Keratinocyte (primary cell): ENCODE measurements around the gene MGMT. TPM values are rescaled to one million over a fixed set of nuclear protein-coding genes. Genes with fewer than 3 reads are reported as not detected.

Experiments
- DNase-seq: peaks from one replicate; pipeline ENCODE4 v3.0.0-alpha.2; 2011; ENCODE audit warnings: low read depth, missing footprints, low spot score
- FAIRE-seq: peaks from 2 replicates; lab custom pipeline; 2011; peaks lifted over from hg19 to GRCh38; lab: Jason Lieb, UNC
- H2AFZ ChIP-seq: 2 replicates; pipeline ENCODE4 v1.6.0; 2012; ENCODE audit warnings: low read length, control low read depth, inconsistent platforms; ENCODE audit not compliant: control insufficient read depth
- H3K27ac ChIP-seq: 2 replicates; pipeline ENCODE4 v1.5.1; 2011; ENCODE audit warnings: low read length; ENCODE audit not compliant: control insufficient read depth, insufficient read depth
- H3K27me3 ChIP-seq: 3 replicates; pipeline ENCODE4 v1.6.0; 2011; ENCODE audit warnings: low read length; ENCODE audit not compliant: control insufficient read depth, insufficient read depth; ENCODE audit errors: extremely low read depth
- H3K36me3 ChIP-seq, 2 experiments: 2 replicates in 1 of 2; 3 replicates in 1 of 2; pipeline ENCODE4 v1.5.1; 2011; ENCODE audit warnings: low read length in 2 of 2, mild to moderate bottlenecking in 1 of 2; ENCODE audit not compliant: control insufficient read depth in 2 of 2, insufficient read depth in 2 of 2; ENCODE audit errors: extremely low read depth in 1 of 2
- H3K4me1 ChIP-seq: 3 replicates; pipeline ENCODE4 v1.5.1; 2011; ENCODE audit warnings: low read length; ENCODE audit not compliant: control insufficient read depth, insufficient read depth; ENCODE audit errors: extremely low read depth
- H3K4me2 ChIP-seq: 3 replicates; pipeline ENCODE4 v1.6.0; 2011; ENCODE audit warnings: low read depth, low read length; ENCODE audit not compliant: control insufficient read depth, insufficient read depth; ENCODE audit errors: extremely low read depth
- H3K4me3 ChIP-seq, 3 experiments: fragments of 200-600 bp in 1 of 3; sonication (generic) in 1 of 3; 2 replicates in 2 of 3; 3 replicates in 1 of 3; pipeline ENCODE4 v1.5.1; 2011 to 2016; ENCODE audit warnings: low read length in 3 of 3, mild to moderate bottlenecking in 3 of 3, control low read depth in 2 of 3, inconsistent platforms in 1 of 3, low read depth in 1 of 3, mixed read lengths in 1 of 3, mixed run types in 1 of 3, moderate library complexity in 1 of 3; ENCODE audit not compliant: control insufficient read depth in 2 of 3, insufficient read depth in 2 of 3; ENCODE audit errors: extremely low read depth in 1 of 3
- H3K79me2 ChIP-seq: 2 replicates; pipeline ENCODE4 v1.6.0; 2012; ENCODE audit warnings: low read length; ENCODE audit not compliant: control insufficient read depth, insufficient read depth
- H3K9ac ChIP-seq: 3 replicates; pipeline ENCODE4 v1.6.0; 2011; ENCODE audit warnings: low read length; ENCODE audit not compliant: control insufficient read depth, insufficient read depth; ENCODE audit errors: extremely low read depth
- H3K9me1 ChIP-seq: 3 replicates; pipeline ENCODE4 v1.6.0; 2011; ENCODE audit warnings: low read length; ENCODE audit not compliant: control insufficient read depth, insufficient read depth; ENCODE audit errors: extremely low read depth
- H3K9me3 ChIP-seq: 2 replicates; pipeline ENCODE4 v1.5.1; 2012; ENCODE audit warnings: low read depth, low read length; ENCODE audit not compliant: control insufficient read depth
- H4K20me1 ChIP-seq: 3 replicates; pipeline ENCODE4 v1.6.0; 2011; ENCODE audit warnings: low read length; ENCODE audit not compliant: control insufficient read depth, insufficient read depth; ENCODE audit errors: extremely low read depth
- EZH2 ChIP-seq: IDR thresholded peaks from one replicate; pipeline ENCODE4 v1.6.1; 2012; ENCODE audit warnings: inconsistent platforms, mild to moderate bottlenecking, low read length, moderate library complexity
- dilution Hi-C: fragments of 300-500 bp; cut with MboI; formaldehyde crosslinking; loops from one replicate; pipeline ENCODE4 v1.7.0; 2020; ENCODE audit warnings: low sequenced_read_pairs; ENCODE audit not compliant: extremely low pct_ligation_motif_present
- polyA plus RNA-seq, 5 experiments: library from polyadenylated mRNA; depleted of rRNA in 3 of 5; stranded (reverse) in 3 of 5; stranded (forward) in 1 of 5; unstranded in 1 of 5; fragments of >200 nt; gene quantifications; 1 replicate in 1 of 5; 2 replicates in 3 of 5; 3 replicates in 1 of 5; pipeline versions ENCODE4 v1.2.1 to v1.2.3, GENCODE V29; 2011 to 2012; ENCODE audit warnings: missing spikeins in 2 of 5, low read depth in 1 of 5, low replicate concordance in 1 of 5
- TF ChIP-seq, protein P1 (sequence below), 3 experiments: IDR thresholded peaks in 1 of 3; conservative IDR thresholded peaks in 1 of 3; optimal IDR thresholded peaks in 1 of 3; 2 replicates in 2 of 3; 3 replicates in 1 of 3; pipeline versions ENCODE3 to v1.5.1; 2011; ENCODE audit warnings: low read length in 3 of 3, mild to moderate bottlenecking in 3 of 3, moderate library complexity in 2 of 3, control low read depth in 1 of 3, inconsistent platforms in 1 of 3; ENCODE audit not compliant: insufficient read depth in 2 of 3; ENCODE audit errors: extremely low read depth in 1 of 3

MGMT gene
- polyA plus RNA-seq, 1 donor (not counting 4 experiments of a cell fraction or from before 2014, with no cell fraction given), result 15.2 TPM

DNA sequence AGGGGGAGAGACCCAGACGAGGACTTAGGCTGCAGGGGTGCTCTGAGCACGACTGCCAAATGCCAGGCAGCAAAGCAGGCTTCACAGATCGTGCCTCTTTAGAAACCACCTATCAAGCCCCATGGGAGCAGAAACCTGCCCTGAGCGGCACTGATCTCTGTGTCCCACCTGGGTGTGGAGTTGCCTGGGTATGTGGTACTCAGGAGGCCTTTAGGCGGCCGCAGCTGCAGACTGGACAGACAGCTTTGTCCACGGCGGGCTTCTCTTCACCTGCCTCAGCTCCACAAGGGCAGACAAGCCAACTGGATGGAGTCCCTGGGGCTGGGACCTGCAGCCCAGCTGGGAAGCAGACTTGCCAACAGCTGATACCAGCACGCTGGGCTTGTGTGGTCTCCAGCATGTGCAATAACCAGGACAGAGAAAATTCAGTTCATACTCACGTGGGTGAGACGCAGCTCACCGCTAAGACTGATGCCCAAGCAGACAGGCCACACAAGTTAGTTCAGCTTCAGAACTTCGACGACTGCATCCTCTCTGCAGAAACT, 333.8 kb downstream of the MGMT start:
- no peak overlapping the region for H3K9ac ChIP-seq
- no peaks in the 10 kb centered on the region for H3K9me1 ChIP-seq
- no peaks in the 10 kb centered on the region for H4K20me1 ChIP-seq
- H3K4me2 ChIP-seq, result no peak overlapping the region
- no peak overlapping the region for H3K27ac ChIP-seq
- no peak overlapping the region for H3K4me3 ChIP-seq
- TF ChIP-seq, protein P1, sequence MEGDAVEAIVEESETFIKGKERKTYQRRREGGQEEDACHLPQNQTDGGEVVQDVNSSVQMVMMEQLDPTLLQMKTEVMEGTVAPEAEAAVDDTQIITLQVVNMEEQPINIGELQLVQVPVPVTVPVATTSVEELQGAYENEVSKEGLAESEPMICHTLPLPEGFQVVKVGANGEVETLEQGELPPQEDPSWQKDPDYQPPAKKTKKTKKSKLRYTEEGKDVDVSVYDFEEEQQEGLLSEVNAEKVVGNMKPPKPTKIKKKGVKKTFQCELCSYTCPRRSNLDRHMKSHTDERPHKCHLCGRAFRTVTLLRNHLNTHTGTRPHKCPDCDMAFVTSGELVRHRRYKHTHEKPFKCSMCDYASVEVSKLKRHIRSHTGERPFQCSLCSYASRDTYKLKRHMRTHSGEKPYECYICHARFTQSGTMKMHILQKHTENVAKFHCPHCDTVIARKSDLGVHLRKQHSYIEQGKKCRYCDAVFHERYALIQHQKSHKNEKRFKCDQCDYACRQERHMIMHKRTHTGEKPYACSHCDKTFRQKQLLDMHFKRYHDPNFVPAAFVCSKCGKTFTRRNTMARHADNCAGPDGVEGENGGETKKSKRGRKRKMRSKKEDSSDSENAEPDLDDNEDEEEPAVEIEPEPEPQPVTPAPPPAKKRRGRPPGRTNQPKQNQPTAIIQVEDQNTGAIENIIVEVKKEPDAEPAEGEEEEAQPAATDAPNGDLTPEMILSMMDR (optimal IDR thresholded peaks at IDR 0.05 in 1 of 3, IDR thresholded peaks at IDR 0.05 in 1 of 3, conservative IDR thresholded peaks at IDR 0.05 in 1 of 3; ENCODE audit: extremely low read depth in 1 of 3, insufficient read depth in 2 of 3, low read length in 3 of 3), result no peak
- TF ChIP-seq EZH2, result no peak
- H3K36me3 ChIP-seq, result no peaks in the 10 kb centered on the region
- no peak overlapping the region for H2AFZ ChIP-seq
- no peaks in the 10 kb centered on the region for H3K27me3 ChIP-seq
- H3K79me2 ChIP-seq, result no peaks in the 10 kb centered on the region
- no peaks in the 10 kb centered on the region for H3K9me3 ChIP-seq
- H3K4me1 ChIP-seq, result no peaks in the 10 kb centered on the region
- no peak for DNase-seq
- dilution Hi-C loops, result no loop called here
- FAIRE-seq, result no peak

GRCh38 chr10:129807211-129807610, 340.2 kb downstream of the MGMT start:
- H3K27me3 ChIP-seq, result no peaks in the 10 kb centered on the region
- H3K36me3 ChIP-seq, result no peaks in the 10 kb centered on the region
- H3K27ac ChIP-seq, result no peak overlapping the region
- H3K4me2 ChIP-seq, result no peak overlapping the region
- H3K9ac ChIP-seq, result no peak overlapping the region
- peaks cover 6% of the 10 kb centered on the region for H3K9me3 ChIP-seq
- dilution Hi-C loops, result no loop called here
- no peaks in the 10 kb centered on the region for H3K4me1 ChIP-seq
- DNase-seq (no peak), FAIRE-seq (no peak)
- no peak for TF ChIP-seq EZH2
- TF ChIP-seq, protein P1 (optimal IDR thresholded peaks at IDR 0.05 in 1 of 3, IDR thresholded peaks at IDR 0.05 in 1 of 3, conservative IDR thresholded peaks at IDR 0.05 in 1 of 3; ENCODE audit: extremely low read depth in 1 of 3, insufficient read depth in 2 of 3, low read length in 3 of 3), result no peak
- no peaks in the 10 kb centered on the region for H4K20me1 ChIP-seq
- no peaks in the 10 kb centered on the region for H3K9me1 ChIP-seq
- no peak overlapping the region for H2AFZ ChIP-seq
- no peak overlapping the region for H3K4me3 ChIP-seq
- H3K79me2 ChIP-seq, result no peaks in the 10 kb centered on the region
